Retinal pigment epithelial cell (primary cell): Measurements from ENCODE around the gene IFT20.
A peak's percentile ranks its signal among the peaks of the same experiment; 100 is the strongest.

Experiments used
- DNase-seq: peaks from one replicate; pipeline ENCODE4 v3.0.0-alpha.2; 2010; ENCODE audit warnings: low read depth
- H3K4me3 ChIP-seq: 2 replicates; pipeline ENCODE4 v1.5.1; 2011; ENCODE audit warnings: mild to moderate bottlenecking, low read length, control low read depth, moderate library complexity
- TF ChIP-seq, protein P1 (sequence below): conservative IDR thresholded peaks from 2 replicates; pipeline ENCODE4 v1.5.1; 2011; ENCODE audit warnings: low read depth, low read length, control low read depth, inconsistent platforms

The IFT20 gene

DNA sequence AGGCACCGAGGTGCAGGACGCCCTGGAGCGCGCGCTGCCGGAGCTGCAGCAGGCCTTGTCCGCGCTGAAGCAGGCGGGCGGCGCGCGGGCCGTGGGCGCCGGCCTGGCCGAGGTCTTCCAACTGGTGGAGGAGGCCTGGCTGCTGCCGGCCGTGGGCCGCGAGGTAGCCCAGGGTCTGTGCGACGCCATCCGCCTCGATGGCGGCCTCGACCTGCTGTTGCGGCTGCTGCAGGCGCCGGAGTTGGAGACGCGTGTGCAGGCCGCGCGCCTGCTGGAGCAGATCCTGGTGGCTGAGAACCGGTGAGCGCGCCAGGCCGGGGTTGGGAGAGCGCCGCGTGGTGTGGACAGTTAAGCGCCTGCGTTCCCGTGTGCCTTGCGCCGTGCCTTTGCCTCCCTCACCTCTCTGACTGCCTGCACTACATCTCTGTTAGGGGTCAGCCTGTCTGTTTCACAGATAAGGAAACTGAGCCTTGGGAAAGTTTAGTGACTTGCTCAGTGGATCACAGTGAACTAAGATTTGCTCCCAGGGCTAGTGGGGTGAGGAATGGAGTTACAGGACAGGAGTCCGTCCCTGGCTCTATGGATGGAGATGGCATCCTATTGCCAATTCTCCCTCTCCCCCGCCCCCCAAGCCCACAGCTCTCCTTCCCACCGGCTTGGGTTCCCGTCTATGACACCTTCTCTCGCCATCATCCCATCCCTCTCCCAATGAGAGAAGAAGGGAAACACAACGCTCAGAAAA is 37.1 kb upstream of the IFT20 start:
- peak overlapping the region; percentile 57 for H3K4me3 ChIP-seq
- DNase-seq = no peak
- TF ChIP-seq, protein P1, sequence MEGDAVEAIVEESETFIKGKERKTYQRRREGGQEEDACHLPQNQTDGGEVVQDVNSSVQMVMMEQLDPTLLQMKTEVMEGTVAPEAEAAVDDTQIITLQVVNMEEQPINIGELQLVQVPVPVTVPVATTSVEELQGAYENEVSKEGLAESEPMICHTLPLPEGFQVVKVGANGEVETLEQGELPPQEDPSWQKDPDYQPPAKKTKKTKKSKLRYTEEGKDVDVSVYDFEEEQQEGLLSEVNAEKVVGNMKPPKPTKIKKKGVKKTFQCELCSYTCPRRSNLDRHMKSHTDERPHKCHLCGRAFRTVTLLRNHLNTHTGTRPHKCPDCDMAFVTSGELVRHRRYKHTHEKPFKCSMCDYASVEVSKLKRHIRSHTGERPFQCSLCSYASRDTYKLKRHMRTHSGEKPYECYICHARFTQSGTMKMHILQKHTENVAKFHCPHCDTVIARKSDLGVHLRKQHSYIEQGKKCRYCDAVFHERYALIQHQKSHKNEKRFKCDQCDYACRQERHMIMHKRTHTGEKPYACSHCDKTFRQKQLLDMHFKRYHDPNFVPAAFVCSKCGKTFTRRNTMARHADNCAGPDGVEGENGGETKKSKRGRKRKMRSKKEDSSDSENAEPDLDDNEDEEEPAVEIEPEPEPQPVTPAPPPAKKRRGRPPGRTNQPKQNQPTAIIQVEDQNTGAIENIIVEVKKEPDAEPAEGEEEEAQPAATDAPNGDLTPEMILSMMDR = no peak

- TF ChIP-seq, protein P1 = no peak
- peak within 1 kb of the TSS; percentile 57 for H3K4me3 ChIP-seq
- peak; percentile 54 for DNase-seq
These were observed 36.3 kb upstream of the IFT20 start, which contains the start of gene SARM1 for GRCh38 chr17:28371245-28372202. SARM1 (plus strand) TSS chr17:28371694; CDS start chr17:28372033, 339 bp downstream.

GRCh38 chr17:28370744-28371103 is 35.5 kb upstream of the IFT20 start:
- TF ChIP-seq, protein P1 = no peak
- no peak for DNase-seq
- peak overlapping the region; percentile 22 for H3K4me3 ChIP-seq

DNA sequence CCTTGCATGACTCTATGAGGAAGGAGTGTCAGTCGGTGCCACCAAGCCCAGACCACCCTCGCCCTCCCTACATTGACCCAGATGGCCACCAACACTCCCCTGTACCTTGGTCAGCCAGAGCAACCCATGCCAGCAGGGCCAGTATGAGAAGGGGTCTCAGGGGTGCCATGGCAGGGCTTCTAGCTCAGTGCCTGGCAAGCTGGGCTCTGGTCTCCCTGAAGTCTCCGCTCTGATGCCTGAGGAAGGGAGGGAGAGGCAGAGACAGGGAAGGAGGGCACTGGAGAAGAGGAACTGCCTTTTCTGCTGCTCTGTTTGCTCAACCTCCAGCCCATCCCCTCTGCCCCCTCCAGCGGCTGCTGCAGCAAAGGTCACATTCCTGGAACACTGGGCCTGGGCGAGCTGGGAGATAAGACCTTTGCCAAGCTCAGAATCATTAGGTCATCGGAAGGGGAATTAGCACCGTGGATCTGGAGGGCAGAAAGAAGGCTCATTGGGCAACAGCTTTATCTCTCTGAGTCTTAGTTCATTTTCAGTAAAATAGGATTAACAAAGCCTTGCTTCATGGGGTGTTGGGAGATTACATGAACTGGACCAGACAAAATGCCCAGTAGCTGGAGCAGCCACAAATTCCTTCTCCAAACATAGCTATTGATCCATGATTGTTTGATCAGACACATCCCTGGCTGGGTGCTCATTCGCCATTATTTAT is 34.9 kb upstream of the IFT20 start, which contains the start of gene VTN:
Gene VTN, minus strand, starts transcription at position 273 of the 709 bp plus-strand sequence. Its CDS starts 104 bp downstream, at position 169.
- TF ChIP-seq, protein P1 = no peak
- DNase-seq = peak; percentile 51
- H3K4me3 ChIP-seq = peak within 1 kb of the TSS; percentile 22

DNA sequence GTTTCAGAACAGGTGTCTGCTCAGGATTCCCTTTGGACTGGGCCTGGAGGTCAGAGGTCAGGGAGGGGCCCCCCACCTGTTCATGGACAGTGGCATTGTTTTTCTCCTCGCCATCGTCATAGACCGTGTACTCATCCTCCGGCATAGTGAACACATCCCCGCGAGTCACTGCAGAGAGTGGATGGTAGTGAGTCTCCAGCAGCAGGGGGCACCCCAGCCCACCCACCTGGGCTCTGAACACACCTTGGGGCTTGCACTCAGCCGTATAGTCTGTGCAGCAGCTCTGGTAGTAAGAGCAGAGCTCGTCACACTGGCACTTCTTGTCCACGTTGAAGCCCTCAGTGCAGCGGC is 34.4 kb upstream of the IFT20 start:
- no peak overlapping the region for H3K4me3 ChIP-seq
- TF ChIP-seq, protein P1 = no peak
- no peak for DNase-seq

DNA sequence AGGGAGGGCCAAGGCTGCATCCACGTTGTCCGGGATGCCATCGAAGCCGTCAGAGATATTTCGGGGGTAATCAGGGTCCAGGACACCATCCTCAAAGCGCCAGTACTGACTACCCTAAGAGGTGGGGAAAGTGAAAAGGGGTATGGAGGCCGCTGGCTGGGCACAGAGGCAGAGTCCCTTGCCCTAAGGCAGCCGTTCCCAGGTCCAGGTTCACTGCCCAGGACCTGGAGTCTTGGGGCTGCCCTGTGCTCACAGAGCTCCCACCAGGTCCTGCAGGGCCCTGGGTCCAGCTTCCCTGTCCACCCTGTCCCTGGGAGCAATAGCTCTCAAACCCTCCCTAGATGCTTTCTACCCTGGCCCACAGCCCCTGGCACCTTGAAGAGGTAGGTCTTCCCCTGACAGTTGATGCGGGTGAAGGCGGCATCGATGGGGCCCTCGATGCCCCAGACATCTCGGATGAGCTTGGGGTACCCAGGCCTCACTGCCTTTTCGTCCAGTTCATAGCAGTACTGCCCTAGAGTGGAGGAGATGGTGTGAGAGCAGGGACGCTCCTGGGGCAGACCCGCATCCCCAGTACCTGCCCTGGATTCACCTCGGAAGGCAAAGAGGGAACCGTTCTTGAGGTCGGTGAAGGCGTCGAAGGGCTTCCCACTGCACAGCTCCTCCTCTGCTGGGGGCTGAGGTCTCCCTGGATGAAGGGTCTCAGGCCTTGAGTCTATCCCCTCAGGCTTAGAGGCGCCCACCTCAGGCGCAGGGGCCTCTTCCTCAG is 33.8 kb upstream of the IFT20 start:
- no peak overlapping the region for H3K4me3 ChIP-seq
- TF ChIP-seq, protein P1 = no peak
- DNase-seq = no peak
